B cell (primary cell): ENCODE measurements around the gene CIAPIN1. TPM values are rescaled to one million over a fixed set of nuclear protein-coding genes. Genes with fewer than 3 reads are reported as not detected.

Source experiments
- ATAC-seq: fragments of 200-7000 bp; cut with Tn5 transposase; one replicate; pipeline ENCODE4 v1.10.0; 2021; ENCODE audit warnings: low read depth, mild to moderate bottlenecking, moderate number of reproducible peaks, moderate library complexity
- CTCF ChIA-PET: fragments of 350-600 bp; sonication (Branson Sonifier 250); formaldehyde crosslinking; loops from one replicate; lab custom pipeline; 2021; ENCODE audit warnings: antibody characterized with exemption, inconsistent platforms; lab: Charles Lee
- POLR2A ChIA-PET: fragments of 350-600 bp; sonication (Branson Sonifier 250); formaldehyde crosslinking; loops from one replicate; lab custom pipeline; 2021; ENCODE audit warnings: antibody characterized with exemption; lab: Charles Lee
- DNase-seq: peaks from one replicate; pipeline ENCODE4 v3.0.0; 2013
- H2AFZ ChIP-seq: 2 replicates; pipeline ENCODE4 v1.6.1; 2012; ENCODE audit warnings: mild to moderate bottlenecking, low read depth, low read length; ENCODE audit not compliant: insufficient read depth, poor library complexity, severe bottlenecking
- H3K27ac ChIP-seq, 2 donors: 1 replicate in 1 of 2; 2 replicates in 1 of 2; pipeline ENCODE4 v1.5.1; 2012 to 2013; ENCODE audit warnings: low read length in 2 of 2, mild to moderate bottlenecking in 2 of 2, moderate library complexity in 1 of 2
- H3K27me3 ChIP-seq, 4 experiments: fragments of 200-600 bp in 1 of 4; sonication (generic) in 1 of 4; replicated peaks in 1 of 4; 1 replicate in 2 of 4; 2 replicates in 2 of 4; pipeline versions ENCODE4 v1.6.1 to v1.7.0; 2013 to 2016; ENCODE audit warnings: low read length in 3 of 4, mild to moderate bottlenecking in 2 of 4, mixed read lengths in 1 of 4, moderate library complexity in 1 of 4; ENCODE audit not compliant: insufficient read depth in 4 of 4, control insufficient read depth in 3 of 4; ENCODE audit errors: control extremely low read depth in 1 of 4
- H3K36me3 ChIP-seq, 2 experiments: replicated peaks in 1 of 2; 1 replicate in 1 of 2; 2 replicates in 1 of 2; pipeline versions ENCODE4 v1.6.1 to v1.7.1; 2013; ENCODE audit warnings: low read length in 1 of 2; ENCODE audit not compliant: insufficient read depth in 2 of 2, control insufficient read depth in 1 of 2; ENCODE audit errors: control extremely low read depth in 1 of 2, extremely low read depth in 1 of 2
- H3K4me1 ChIP-seq, 2 donors: fragments of 200-600 bp in 1 of 2; sonication (generic) in 1 of 2; 1 replicate in 1 of 2; 2 replicates in 1 of 2; pipeline versions ENCODE4 v1.5.1 to v1.6.1; 2013 to 2017; ENCODE audit warnings: low read length in 2 of 2; ENCODE audit not compliant: control insufficient read depth in 2 of 2, insufficient read depth in 2 of 2
- H3K4me2 ChIP-seq: replicated peaks from 2 replicates; pipeline ENCODE3; 2012; ENCODE audit warnings: mild to moderate bottlenecking, low read depth, low read length; ENCODE audit not compliant: poor library complexity, severe bottlenecking
- H3K4me3 ChIP-seq, 5 experiments: fragments of 200-600 bp in 1 of 5; sonication (generic) in 1 of 5; 1 replicate in 3 of 5; 2 replicates in 2 of 5; pipeline versions ENCODE4 v1.5.1 to v1.7.0; 2011 to 2016; ENCODE audit warnings: low read length in 4 of 5, mild to moderate bottlenecking in 4 of 5, low read depth in 2 of 5, control low read depth in 1 of 5, moderate library complexity in 1 of 5; ENCODE audit not compliant: insufficient read depth in 1 of 5; ENCODE audit errors: control extremely low read depth in 1 of 5, extremely low read depth in 1 of 5
- H3K79me2 ChIP-seq: fragments of 200-600 bp; sonication (generic); one replicate; pipeline ENCODE4 v1.6.0; 2016; ENCODE audit warnings: low read length; ENCODE audit not compliant: control insufficient read depth, insufficient read depth
- H3K9ac ChIP-seq: fragments of 200-600 bp; sonication (generic); 2 replicates; pipeline ENCODE4 v1.6.1; 2017; ENCODE audit warnings: mild to moderate bottlenecking, low read length, moderate library complexity
- H3K9me3 ChIP-seq, 3 donors: one replicate each; pipeline versions ENCODE4 v1.6.1 to v1.7.1; 2013; ENCODE audit warnings: low read length in 2 of 3; ENCODE audit not compliant: control insufficient read depth in 2 of 3, insufficient read depth in 1 of 3; ENCODE audit errors: control extremely low read depth in 1 of 3
- H4K20me1 ChIP-seq: 2 replicates; pipeline ENCODE4 v1.6.0; 2012; ENCODE audit warnings: mild to moderate bottlenecking, low read length; ENCODE audit not compliant: insufficient read depth, control insufficient read depth, poor library complexity, severe bottlenecking
- H3K27ac Mint-ChIP-seq: one replicate; pipeline ENCODE4 v1.8.0; 2021; ENCODE audit warnings: mixed read lengths
- H3K27me3 Mint-ChIP-seq: one replicate; pipeline ENCODE4 v1.8.0; 2021; ENCODE audit warnings: mixed read lengths
- H3K4me1 Mint-ChIP-seq: one replicate; pipeline ENCODE4 v1.8.0; 2021; ENCODE audit warnings: mixed read lengths
- H3K4me3 Mint-ChIP-seq: one replicate; pipeline ENCODE4 v1.8.0; 2021; ENCODE audit warnings: mixed read lengths
- H3K9me3 Mint-ChIP-seq: one replicate; pipeline ENCODE4 v1.8.0; 2022; ENCODE audit warnings: mixed read lengths; ENCODE audit not compliant: insufficient read depth
- EZH2 ChIP-seq: IDR thresholded peaks from 2 replicates; pipeline ENCODE4 v1.6.1; 2012; ENCODE audit warnings: borderline replicate concordance, low read depth, mild to moderate bottlenecking, moderate library complexity, low read length; ENCODE audit not compliant: insufficient read depth, poor library complexity, severe bottlenecking
- WGBS: methylation state at CpG from one replicate; pipeline ENCODE4 v1.1.5; 2013; ENCODE audit warnings: missing lambda C conversion rate; ENCODE audit not compliant: insufficient coverage; 5-methylcytosine and 5-hydroxymethylcytosine counted together
- intact Hi-C: fragments of 100-400 bp; cut with micrococcal nuclease; formaldehyde crosslinking; loops from one replicate; pipeline ENCODE4 v1.10.0; 2022
- polyA plus RNA-seq: library from polyadenylated mRNA; depleted of rRNA; stranded (reverse); fragments of >200 nt; gene quantifications from 2 replicates; pipeline ENCODE4 v1.2.3, GENCODE V29; 2012
- total RNA-seq, 2 donors: library from RNA; stranded (reverse); fragments of 120-200 nt in 1 of 2; gene quantifications; 1 replicate in 1 of 2; 2 replicates in 1 of 2; pipeline versions ENCODE4 v1.2.3 to v1.2.4, GENCODE V29; 2013 to 2022
- TF ChIP-seq, protein P1 (sequence below): fragments of 200-600 bp; IDR thresholded peaks from one replicate; pipeline ENCODE4 v1.8.0; 2022; ENCODE audit warnings: antibody characterized with exemption, mild to moderate bottlenecking

Gene CIAPIN1
- total and polyA plus RNA-seq, 2 donors (not counting 1 experiment from before 2014, with no cell fraction given) = 22.0 to 45.7 TPM

GRCh38 chr16:57409065-57409464 is 38.1 kb downstream of the CIAPIN1 start:
- Mint-ChIP-seq H3K27ac (peak overlapping the region; percentile 4), H3K4me1 (peaks cover 46% of the 10 kb centered on the region), H3K27me3 (no peaks in the 10 kb centered on the region), H3K4me3 (no peak overlapping the region), H3K9me3 (no peaks in the 10 kb centered on the region)
- no peak for DNase-seq
- peaks cover 41 to 44% of the 10 kb centered on the region in 2 donors for H3K4me1 ChIP-seq
- intact Hi-C loops = no loop called here
- H3K27ac ChIP-seq = no peak overlapping the region
- 40% methylated on average over 5 of the region's 5 CpGs for WGBS
- H2AFZ ChIP-seq = no peak overlapping the region
- H3K36me3 ChIP-seq = no peaks in the 10 kb centered on the region
- no peak for ATAC-seq
- H3K9ac ChIP-seq = no peak overlapping the region
- CTCF ChIA-PET = interaction anchor here (1.6 to 7.1 kb wide), 2 partner anchors 9 to 107 kb away, joined by 5 to 63 read pairs; no protein-coding TSS in a partner anchor
- H4K20me1 ChIP-seq = no peaks in the 10 kb centered on the region
- H3K27me3 ChIP-seq = no peaks in the 10 kb centered on the region
- no peak overlapping the region for H3K4me2 ChIP-seq
- no peak for TF ChIP-seq EZH2
- TF ChIP-seq, protein P1, sequence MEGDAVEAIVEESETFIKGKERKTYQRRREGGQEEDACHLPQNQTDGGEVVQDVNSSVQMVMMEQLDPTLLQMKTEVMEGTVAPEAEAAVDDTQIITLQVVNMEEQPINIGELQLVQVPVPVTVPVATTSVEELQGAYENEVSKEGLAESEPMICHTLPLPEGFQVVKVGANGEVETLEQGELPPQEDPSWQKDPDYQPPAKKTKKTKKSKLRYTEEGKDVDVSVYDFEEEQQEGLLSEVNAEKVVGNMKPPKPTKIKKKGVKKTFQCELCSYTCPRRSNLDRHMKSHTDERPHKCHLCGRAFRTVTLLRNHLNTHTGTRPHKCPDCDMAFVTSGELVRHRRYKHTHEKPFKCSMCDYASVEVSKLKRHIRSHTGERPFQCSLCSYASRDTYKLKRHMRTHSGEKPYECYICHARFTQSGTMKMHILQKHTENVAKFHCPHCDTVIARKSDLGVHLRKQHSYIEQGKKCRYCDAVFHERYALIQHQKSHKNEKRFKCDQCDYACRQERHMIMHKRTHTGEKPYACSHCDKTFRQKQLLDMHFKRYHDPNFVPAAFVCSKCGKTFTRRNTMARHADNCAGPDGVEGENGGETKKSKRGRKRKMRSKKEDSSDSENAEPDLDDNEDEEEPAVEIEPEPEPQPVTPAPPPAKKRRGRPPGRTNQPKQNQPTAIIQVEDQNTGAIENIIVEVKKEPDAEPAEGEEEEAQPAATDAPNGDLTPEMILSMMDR = no peak
- H3K79me2 ChIP-seq = no peaks in the 10 kb centered on the region
- no peak overlapping the region for H3K4me3 ChIP-seq
- H3K9me3 ChIP-seq = peaks cover 0 to 15% (median 0%) of the 10 kb centered on the region in 3 donors
- POLR2A ChIA-PET = no interaction called here

GRCh38 chr16:57407521-57408353 is 39.4 kb downstream of the CIAPIN1 start:
- H3K4me3 Mint-ChIP-seq = no peak overlapping the region
- H3K27ac Mint-ChIP-seq = no peak overlapping the region
- Histone ChIP-seq H3K9ac (no peak overlapping the region), H3K9me3 (peaks cover 0 to 10% (median 0%) of the 10 kb centered on the region in 3 donors), H3K27me3 (no peaks in the 10 kb centered on the region), H3K4me1 (peaks cover 27 to 31% of the 10 kb centered on the region in 2 donors), H3K36me3 (no peaks in the 10 kb centered on the region), H3K27ac (no peak overlapping the region), H2AFZ (no peak overlapping the region), H3K4me2 (no peak overlapping the region), H3K79me2 (no peaks in the 10 kb centered on the region), H3K4me3 (no peak overlapping the region), H4K20me1 (no peaks in the 10 kb centered on the region)
- H3K27me3 Mint-ChIP-seq = no peaks in the 10 kb centered on the region
- ChIA-PET CTCF (interaction anchor here (2.4 to 3.4 kb wide), 2 partner anchors 9 to 11 kb away, joined by 8 to 11 read pairs; no protein-coding TSS in a partner anchor), POLR2A (no interaction called here)
- intact Hi-C loops = no loop called here
- TF ChIP-seq, protein P1 = no peak
- TF ChIP-seq EZH2 = no peak
- H3K9me3 Mint-ChIP-seq = no peaks in the 10 kb centered on the region
- H3K4me1 Mint-ChIP-seq = peaks cover 33% of the 10 kb centered on the region
- ATAC-seq (no peak), DNase-seq (no peak)
- WGBS = 100% methylated on average over 5 of the region's 5 CpGs
